Adipose tissue (tissue), 3 donors: Measurements from ENCODE around the gene ASAP2. TPM values are rescaled to one million over a fixed set of nuclear protein-coding genes. Genes with fewer than 3 reads are reported as not detected.

Experiments used
- H3K27ac ChIP-seq: one replicate; pipeline ENCODE4 v1.5.1; 2013; ENCODE audit warnings: low read depth, low read length
- WGBS, 3 donors: extraction: QIAGEN DNeasy Blood & Tissue Kit; methylation state at CpG; one replicate each; pipeline ENCODE4 v1.1.7; 2013; 5-methylcytosine and 5-hydroxymethylcytosine counted together
- polyA plus RNA-seq, 3 donors: library from polyadenylated mRNA; stranded (reverse); fragments of 200-250 nt; gene quantifications; one replicate each; pipeline ENCODE4 v1.2.3, GENCODE V29; 2013
- donor health status: healthy with polysubstance abuse.
- donor health status: Bipolar disorder and iron deficiency.
- donor health status: healthy.

Gene ASAP2
- polyA plus RNA-seq, 3 donors: 4.1 to 24.0 (median 12.5) TPM

GRCh38 chr2:9391961-9392720, 185.5 kb downstream of the ASAP2 start:
- WGBS, 3 donors: 86 to 90% (median 88%) methylated on average over 13 of the region's 13 CpGs
- H3K27ac ChIP-seq: no peak overlapping the region

DNA sequence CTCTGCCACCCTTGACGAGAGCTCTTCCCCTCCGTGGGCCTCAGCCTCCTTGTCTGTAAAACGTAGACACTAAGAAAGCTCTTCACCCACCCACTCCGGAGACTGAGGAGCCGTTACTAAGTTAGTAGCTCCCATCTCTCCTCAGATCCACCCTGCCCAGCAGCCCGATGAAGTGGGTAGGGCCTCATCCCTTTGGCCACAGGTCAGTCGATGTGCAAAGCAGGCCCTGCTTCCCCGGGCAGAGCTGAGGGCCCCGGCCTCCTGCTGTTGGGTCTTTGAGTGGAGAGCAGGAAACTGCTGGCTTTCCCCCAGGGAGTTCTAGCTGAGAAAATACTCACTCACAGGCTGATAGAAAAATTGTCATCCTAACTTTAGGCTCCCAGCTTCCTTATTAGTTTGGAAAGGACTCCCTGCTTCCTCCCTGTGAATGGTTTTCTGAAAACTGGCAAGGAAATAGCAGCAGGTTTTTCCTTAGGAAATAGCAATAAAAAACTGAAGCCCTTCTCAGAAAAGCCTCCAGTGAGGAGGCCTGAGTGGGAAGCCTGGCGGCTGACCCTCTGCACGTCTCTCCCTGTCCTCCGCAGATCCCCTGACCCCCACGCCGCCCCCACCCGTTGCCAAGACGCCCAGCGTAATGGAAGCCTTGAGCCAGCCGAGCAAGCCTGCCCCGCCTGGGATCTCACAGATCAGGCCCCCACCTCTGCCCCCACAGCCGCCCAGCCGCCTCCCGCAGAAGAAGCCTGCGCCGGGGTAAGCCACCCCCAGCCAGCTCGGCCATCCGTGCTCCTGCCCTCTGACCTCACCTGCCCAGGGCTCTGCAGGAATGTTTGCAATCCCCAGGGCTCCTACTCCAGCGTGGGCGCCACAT, 186.5 kb downstream of the ASAP2 start:
- no peak overlapping the region for H3K27ac ChIP-seq
- 54 to 68% (median 55%) methylated on average over 27 to 28 of the region's 28 CpGs for WGBS, 3 donors

DNA sequence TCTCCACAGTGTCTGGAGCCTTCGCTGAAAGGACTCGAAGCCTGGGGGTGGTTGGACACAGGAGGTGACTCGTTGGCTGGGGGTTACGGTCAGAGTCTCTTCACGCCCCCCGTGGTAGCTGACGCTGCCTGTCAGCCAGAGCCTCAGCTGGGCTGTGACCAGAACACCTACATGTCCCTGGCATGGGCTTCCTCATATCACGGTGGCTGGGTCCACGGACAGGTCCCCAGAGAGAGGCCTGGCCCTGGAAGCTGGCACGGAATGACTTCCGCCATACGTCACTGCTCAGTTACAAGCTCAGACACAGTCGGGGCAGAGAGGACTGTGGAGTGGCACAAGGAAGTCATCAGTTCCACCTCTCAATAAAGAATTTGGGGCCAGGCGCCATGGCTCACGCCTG, 188.2 kb downstream of the ASAP2 start:
- 88 to 95% (median 89%) methylated on average over 15 of the region's 15 CpGs for WGBS, 3 donors
- H3K27ac ChIP-seq: no peak overlapping the region

DNA sequence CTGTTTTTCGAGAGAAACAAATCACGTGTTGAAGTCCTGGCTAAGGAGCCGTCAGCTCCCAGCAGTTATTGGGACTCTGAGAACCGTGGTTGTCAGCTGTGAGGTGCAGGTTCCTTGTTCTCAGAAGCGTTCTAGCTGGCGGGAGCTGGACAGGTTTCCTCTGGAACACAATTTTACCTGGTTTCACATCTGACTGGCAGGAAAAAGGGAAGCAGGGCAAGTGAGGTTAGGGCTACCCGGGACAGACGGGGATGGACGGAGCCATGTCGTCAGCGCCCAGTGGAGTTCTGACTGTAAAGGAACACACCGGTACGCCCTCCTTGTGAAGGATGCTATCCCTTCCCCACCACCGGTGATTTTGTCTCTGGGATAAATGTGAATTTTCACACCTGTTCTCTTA, 190.6 kb downstream of the ASAP2 start:
- 87 to 96% (median 88%) methylated on average over 14 of the region's 14 CpGs for WGBS, 3 donors
- H3K27ac ChIP-seq: no peak overlapping the region

DNA sequence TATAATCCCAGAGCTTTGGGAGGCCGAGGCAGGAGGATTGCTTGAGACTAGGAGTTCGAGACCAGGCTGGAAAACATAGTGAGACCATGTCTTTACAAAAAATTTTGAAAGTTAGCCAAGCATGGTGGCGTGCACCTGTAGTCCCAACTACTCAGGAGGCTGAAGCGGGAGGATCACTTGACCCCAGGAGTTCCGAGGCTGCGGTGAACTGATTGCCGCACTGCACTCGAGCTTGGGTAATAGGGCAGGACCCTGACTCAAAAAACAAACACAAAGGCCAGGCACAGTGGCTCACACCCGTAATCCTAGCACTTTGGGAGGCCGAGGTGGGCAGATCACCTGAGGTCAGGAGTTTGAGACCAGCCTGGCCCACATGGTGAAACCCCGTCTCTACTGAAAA, 191.6 kb downstream of the ASAP2 start:
- WGBS, 3 donors: 94 to 97% (median 96%) methylated on average over 11 of the region's 11 CpGs
- peak overlapping the region; percentile 24 for H3K27ac ChIP-seq

GRCh38 chr2:9398881-9399780, 192.5 kb downstream of the ASAP2 start:
- WGBS, 3 donors: 69 to 86% (median 72%) methylated on average over 20 of the region's 20 CpGs
- H3K27ac ChIP-seq: peak overlapping the region; percentile 29

DNA sequence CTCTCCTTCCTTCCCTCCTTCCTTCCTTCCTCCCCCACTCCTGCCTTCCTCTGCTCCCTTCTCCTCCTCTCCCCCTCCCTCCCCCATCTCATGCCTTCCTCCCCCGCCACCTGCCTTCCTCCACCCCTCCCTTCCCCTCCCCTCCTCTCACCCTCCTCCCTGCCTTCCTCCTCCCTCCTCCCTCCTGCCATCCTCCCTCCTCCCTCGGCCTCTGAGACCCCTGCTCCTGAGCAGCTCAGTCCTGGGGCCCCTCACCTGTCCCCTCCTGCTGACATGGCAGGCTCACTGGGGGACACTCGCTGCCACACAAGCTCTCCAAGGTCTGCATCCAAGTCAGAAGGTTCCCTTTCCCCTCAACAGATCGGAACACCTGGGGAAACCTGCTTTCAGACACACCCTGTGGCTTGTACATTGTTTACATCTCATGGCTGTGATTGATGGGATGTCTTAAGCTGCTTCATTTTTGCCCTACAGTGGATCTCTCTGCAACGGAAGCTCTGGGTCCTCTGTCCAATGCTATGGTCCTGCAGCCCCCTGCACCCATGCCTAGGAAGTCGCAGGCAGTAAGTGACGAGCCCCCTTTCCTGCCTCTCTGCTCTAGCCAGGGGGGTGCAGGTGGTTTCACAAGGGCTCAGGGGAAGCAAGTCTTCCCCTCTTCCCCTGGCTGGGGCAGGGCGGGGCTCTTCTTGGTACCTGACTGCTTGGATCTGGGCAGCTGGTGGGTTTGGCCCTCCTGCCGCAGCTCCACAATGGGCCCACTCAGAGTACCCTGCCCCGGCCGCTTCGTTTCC, 193.9 kb downstream of the ASAP2 start:
- H3K27ac ChIP-seq: no peak overlapping the region
- 80 to 85% (median 84%) methylated on average over 12 of the region's 12 CpGs for WGBS, 3 donors

DNA sequence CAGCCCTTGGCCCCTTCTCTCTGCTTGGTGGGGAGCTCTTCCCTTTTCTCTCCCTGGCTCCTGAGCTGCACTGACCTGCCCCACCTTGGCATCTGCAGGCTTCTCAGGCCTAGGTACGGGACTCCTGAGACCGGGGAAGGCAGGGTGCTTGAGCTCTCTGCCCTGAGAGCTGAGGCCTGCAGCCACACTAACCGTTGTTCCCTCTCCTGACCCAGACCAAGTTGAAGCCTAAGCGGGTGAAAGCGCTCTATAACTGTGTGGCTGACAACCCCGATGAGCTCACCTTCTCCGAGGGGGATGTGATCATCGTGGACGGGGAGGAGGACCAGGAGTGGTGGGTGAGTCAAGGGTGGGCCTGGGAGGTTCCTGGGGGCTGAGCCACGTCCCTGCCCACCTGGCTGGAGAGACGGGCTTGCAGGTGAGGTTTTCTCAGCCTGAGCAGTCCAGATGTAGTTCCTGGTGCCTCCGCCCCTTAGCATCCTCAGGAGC, 194.5 kb downstream of the ASAP2 start:
- H3K27ac ChIP-seq: no peak overlapping the region
- 93 to 98% (median 94%) methylated on average over 12 of the region's 12 CpGs for WGBS, 3 donors

GRCh38 chr2:9401646-9402371, 195.2 kb downstream of the ASAP2 start:
- H3K27ac ChIP-seq: no peak overlapping the region
- WGBS, 3 donors: 90 to 91% (median 91%) methylated on average over 19 of the region's 19 CpGs

GRCh38 chr2:9403924-9404323, 197.3 kb downstream of the ASAP2 start:
- WGBS, 3 donors: 54 to 72% (median 59%) methylated on average over 2 of the region's 2 CpGs
- no peak overlapping the region for H3K27ac ChIP-seq

DNA sequence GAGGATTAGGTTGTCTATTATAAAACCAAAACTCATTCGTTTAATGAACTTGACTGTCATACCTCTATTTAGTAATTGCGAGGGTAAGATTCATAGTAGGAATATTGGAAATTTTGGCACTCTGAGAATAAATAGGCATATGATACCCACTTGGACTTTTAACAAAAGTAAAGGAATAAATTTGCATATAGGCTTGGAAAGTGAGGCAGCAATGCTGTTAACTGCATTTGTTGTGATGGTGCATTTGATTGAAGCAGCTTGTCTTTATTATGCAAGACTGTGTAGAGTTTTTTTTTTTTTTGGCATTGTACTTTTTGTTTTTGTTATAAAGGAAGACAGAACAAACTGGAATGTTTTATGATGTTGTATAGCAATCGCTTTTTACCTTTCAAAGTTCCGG, 197.8 kb downstream of the ASAP2 start:
- H3K27ac ChIP-seq: no peak overlapping the region

GRCh38 chr2:9405636-9406035, 199.0 kb downstream of the ASAP2 start:
- H3K27ac ChIP-seq: no peak overlapping the region
- 97 to 100% (median 98%) methylated on average over 2 of the region's 2 CpGs for WGBS, 3 donors

More for the DNA sequence above, 197.8 kb downstream of the ASAP2 start:
- WGBS, 3 donors: 83 to 93% (median 85%) methylated on average over 4 of the region's 4 CpGs

DNA sequence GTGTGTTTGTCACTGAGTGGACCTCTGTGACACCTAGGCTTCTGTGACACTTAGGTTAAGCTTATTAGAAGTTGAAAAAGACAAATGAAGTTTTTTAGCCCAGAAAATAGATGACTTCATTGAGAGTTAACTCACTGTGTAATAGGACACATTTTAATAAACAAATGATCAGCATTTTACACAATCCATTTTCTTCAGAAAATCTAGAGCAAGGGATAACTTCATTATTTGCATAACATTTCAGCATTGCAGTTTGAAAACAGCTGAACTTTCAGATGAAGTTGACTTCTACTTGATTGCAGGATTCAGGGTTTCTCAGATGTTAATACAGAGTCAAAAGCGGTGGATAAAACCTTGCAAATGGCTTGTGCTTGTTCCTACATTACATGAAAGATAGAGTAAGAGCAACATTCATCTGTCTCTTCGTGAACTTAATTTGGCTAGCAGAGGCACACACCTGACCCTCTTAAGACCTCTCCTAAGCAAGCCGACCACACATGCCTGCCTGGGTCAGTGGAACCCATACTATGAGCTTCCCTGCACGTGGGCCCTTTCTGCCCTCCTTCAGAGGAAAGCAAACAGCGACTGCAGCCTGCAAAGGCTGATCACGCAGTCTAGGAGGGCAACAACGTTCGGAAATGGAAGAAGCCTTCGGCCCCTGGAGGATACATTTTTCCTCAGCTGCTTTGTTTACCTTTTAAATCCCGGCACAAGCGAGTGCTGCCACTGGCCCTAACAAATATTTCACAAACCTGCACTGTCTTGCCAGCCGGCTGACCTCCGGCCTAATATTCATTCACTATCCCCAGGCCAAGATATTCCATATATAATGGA, 200.1 kb downstream of the ASAP2 start:
- H3K27ac ChIP-seq: no peak overlapping the region
- WGBS, 3 donors: 62 to 74% (median 70%) methylated on average over 13 of the region's 13 CpGs

DNA sequence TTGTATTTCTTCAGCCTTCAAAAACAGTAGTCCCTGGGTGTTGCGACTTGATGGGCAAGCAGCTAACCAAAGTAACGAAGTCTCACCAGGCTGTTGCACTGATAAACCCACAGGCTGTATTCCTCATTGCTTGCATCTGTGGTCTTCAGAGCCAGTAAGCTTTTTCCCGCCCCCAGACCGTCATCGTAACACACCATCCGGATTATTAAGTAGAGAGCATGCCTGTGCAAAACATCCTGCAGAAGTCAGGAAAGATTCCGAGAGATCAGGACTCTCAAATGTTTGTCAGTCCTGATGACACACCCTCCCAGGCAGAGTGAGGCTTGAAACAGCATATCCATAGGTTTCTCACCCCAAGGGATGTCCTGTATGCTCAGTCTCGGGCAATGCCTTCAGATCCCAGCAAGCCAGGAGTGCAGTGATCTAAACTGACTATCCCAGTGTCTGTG, 200.8 kb downstream of the ASAP2 start:
- no peak overlapping the region for H3K27ac ChIP-seq
- WGBS, 3 donors: 78 to 79% (median 79%) methylated on average over 8 of the region's 8 CpGs

GRCh38 chr2:9408641-9409151, 202.1 kb downstream of the ASAP2 start:
- WGBS, 3 donors: 69 to 90% (median 77%) methylated on average over 9 of the region's 9 CpGs
- no peak overlapping the region for H3K27ac ChIP-seq

GRCh38 chr2:9410108-9410507, 203.5 kb downstream of the ASAP2 start:
- H3K27ac ChIP-seq: no peak overlapping the region
- 98 to 100% (median 98%) methylated on average over 3 of the region's 3 CpGs for WGBS, 3 donors
